Left kidney (tissue), 2 donors: ENCODE measurements around the gene GRHL1. TPM values are rescaled to one million over a fixed set of nuclear protein-coding genes. Genes with fewer than 3 reads are reported as not detected.

Source experiments
- DNase-seq: peaks from one replicate; pipeline ENCODE4 v3.0.0-alpha.2; 2013
- polyA plus RNA-seq: library from polyadenylated mRNA; unstranded; fragments of 120-200 nt; gene quantifications from one replicate; pipeline ENCODE4 v1.2.1, GENCODE V29; 2013; ENCODE audit not compliant: insufficient read length

The GRHL1 gene
- polyA plus RNA-seq, 1 donor, result 7.2 TPM

DNA sequence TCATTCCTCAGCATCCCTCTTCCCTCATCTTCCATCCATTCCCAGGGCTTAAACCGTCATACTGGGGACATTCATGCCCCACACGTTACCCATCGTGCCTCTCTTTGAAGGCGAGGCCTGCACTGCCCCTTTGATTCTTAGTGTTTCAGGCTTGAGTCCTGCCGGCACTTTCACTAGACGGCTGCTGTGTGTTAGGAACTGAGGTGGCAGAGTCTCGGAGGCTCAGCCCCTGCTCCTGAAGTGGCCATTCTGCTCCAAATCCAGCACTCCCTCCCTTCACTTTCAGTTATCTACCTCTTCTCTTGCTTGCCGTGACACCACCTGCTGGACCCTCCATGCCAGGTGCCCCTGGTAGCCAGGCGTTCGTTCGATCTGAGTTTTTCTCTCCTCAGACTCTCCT, 43.0 kb downstream of the GRHL1 start:
- DNase-seq, result no peak

DNA sequence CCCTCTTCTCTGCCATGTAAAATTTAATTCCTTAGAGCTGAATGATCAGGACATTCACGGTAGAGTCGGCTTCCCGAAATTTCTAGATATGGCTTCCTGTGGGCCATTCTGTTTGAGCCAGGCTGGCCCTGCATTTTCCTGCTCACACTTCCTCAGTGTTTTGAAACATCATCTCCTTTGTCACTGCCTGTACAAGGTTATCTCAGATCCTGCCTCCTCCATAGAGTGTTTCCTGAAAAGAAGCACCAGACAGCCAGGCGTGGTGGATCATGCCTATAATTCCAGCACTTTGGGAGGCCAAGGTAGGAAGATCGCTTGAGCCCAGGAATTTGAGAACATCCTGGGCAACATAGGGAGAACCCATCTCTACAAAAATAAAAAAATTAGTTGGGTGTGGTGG, 43.6 kb downstream of the GRHL1 start:
- DNase-seq, result no peak

DNA sequence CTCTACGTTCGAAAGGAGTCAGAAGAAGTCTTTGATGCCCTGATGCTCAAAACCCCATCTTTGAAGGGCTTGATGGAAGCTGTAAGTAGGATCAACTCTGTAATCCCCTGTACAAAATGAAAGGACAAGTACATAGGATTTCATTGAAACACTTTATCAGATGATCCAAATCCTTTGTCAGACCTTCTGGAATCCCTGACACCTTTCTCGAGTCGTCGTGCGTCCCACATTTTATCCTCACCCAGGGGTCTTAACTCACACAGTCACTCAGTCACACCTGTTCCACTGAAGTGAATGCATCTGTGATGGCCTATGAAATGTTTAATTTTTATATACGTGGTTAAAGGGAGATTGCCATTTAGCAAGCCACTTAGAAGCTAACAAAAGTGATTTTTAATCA, 44.8 kb downstream of the GRHL1 start:
- DNase-seq, result no peak

DNA sequence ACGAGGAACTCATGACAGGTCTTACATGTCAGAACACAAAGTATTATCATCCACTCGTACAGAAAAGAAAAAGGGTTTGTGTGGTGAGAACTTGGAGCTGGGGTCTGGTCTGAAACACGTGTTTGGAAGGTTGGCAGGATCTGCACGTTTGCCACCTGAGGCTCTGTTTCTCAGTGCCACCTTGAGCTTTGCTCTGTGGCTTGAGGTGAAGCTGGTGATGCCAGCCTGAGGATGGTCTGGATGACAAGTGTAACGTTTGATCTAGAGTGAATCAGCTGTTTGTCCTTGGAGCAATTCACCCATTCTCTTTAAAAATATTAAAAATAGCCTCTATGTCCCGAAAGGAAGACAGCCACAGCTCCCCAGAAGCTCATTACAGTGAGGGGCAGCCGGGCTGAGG, 46.4 kb downstream of the GRHL1 start:
- no peak for DNase-seq

DNA sequence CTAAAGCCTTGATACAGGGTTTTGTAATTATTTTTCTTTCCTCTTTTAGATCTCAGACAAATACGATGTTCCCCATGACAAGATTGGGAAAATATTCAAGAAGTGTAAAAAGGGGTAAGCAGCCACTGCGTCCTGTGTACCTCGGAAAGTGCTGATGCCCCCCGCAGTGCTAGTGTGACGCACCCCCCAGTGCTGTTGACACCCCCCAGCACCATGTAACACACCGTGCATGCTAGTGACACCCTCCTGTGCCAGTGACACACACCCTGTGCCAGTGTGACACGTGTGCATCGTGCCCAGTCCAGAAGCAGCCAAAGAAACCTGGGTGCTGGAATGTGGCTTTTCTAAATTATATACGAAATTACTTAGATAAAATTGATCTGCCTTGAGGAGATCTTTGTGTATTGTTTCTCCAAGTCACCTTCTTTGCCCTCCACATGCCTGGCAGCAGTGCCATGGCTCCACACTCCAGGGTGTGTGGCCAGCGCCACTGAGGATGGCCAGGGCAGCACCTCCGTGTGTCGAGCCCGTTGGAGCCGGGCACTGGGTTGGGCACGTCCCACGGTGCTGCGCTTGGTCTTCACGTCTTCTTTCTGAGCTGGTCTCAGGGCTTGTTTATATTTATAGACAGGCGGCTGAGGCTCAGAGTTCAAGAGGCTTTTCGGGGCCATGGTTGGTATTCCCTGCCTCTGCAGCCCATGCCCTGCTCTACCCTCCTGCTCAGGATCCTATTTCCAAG, 47.6 kb downstream of the GRHL1 start:
- DNase-seq, result no peak

DNA sequence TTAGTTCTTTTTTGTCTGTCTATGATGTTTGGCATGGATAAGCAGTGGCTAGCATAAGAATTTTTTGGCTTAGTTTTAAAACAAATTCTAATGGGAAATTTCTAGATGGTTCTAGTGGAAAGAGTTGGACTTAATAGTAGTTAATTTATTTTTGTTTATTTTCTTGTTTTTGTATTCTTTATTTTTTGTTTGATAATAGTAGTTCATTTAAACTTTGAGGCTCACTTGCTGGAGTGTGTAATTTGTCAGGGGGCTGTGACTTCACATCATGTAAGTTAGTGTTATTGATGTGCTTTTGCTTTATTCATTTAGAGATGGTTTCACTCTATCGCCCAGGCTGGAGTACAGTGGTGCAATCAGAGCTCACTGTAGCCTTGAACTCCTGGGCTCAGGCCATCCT, 48.2 kb downstream of the GRHL1 start:
- DNase-seq, result no peak

DNA sequence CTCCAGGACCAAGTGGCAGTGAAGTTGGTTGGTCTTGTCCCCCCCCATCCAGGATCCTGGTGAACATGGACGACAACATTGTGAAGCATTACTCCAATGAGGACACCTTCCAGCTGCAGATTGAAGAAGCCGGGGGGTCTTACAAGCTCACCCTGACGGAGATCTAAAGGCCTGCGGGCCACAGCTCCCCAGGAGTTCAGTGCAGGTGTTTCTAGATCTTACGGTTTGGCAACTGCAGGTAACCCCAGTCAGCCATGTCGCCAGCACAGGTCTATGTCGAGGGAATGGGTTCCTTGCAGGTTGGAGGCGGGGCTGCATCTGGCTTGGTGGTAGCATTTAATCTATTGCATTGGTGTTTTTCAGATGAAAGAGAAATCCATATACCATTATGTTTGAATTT, 49.0 kb downstream of the GRHL1 start:
- no peak for DNase-seq

DNA sequence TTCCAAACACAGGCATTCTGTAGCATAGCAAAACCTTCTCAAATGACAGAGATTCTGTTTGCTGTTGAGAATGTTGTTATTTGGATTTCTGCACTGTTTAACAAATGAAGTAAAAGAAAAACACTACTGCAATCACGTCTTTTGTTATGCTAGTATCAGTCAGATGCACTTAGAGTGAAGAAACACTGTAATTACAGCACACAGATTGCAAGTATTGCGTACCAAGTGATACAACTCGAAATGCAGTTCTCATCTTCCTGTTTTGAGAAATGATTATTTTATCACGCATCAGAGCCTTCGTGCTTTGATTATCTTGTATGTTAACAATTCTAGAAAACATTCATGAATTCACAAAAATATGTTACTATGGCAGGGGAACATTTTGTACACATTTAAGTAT, 50.1 kb downstream of the GRHL1 start:
- no peak for DNase-seq

DNA sequence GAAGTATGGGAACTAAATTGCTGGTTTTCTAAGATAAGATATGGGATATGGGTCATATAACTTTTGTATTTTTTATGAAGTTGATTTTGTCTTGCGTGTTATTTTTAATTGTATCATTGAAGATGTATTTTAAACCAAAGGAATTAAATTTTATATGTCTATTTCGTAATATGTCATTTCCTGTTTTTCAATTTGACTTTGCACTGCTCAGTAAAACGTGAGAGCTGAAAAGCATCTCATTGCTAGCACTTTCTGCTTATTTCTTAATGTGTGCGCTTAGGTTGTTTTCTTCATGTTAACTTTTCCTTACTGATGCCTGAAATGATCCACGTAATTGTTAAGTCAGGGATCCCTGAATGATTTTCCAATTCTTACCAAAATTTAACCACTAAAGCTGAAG, 50.6 kb downstream of the GRHL1 start:
- DNase-seq, result no peak

DNA sequence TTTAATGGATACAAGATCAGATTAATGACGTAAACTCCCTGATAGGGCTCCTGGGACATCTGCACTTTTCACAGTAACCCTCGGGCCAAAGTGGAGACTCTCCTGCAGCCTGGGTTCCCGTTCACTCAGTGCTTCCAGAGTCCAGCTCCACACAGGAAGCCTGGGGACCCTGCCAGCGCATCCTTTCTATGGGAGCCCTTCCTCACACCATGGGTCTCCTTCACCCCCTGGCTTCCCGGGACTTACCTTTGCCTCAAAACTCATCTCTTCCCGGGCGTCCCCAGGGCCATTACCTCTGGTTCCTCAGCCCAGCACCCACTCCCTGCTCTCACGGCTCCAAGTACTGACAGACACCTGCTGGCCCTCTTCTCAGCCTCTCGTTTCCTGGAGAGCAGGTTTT, 51.2 kb downstream of the GRHL1 start:
- no peak for DNase-seq

DNA sequence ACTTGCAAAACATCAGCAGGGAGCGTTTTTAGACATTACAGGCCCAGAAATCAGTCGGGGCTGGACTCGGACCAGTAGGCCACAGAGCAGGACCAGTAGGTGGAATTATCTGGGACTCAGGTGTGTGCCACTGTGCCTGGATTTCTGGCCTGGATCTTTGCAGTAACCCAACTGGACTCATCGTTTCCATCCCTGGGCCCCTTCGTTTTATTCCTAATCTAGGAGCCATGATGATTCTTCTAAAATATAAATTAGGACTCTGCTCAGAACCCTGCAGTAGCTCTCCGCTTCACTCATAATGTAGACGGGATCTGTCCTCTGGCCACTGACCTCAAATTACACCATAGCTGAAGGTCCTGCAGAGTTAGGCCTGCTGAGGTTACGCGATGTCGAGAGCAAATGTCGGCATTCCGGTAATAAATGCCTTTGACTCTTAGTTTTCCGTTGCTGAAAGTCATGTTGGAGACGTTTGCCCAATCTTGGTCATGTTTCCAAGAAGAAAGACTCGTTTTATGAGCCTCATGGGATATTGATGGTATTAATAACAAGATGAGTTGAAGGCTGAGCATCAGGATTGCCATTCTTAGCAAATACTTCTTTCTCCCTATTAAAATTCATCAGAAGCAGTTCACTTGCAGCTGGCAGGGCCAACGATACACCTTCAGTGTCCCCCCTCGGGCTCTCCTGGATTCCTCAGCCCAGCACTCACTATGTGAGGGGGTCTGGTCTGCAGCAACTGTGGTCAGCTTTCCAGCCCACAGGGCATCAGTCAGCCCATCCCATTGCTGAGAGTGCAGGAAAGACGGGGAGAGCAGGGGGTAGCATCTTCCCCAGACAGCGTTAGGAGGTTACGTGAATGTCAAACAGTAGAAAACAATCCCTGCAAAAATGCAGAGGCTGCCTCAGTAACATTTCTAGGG, 52.0 kb downstream of the GRHL1 start:
- no peak for DNase-seq

DNA sequence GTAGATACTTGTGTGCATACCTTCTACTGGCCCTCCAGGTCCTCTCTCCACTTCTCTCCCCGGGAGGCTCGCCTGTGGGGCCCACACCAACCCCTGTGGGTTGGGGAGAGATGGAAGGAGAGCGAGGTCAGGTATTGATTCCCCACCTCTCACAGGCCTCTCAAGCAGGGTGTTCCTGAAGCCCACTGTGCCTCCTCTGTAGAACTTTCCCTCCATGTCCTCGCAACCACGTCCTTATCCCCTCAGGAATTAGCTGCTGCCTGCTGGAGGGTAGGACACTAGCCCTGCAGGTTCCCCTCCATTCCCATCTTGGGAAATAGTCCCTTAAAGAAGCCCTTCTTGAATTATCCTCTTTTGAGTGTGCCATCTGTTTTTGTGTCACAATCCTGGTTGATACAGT, 52.9 kb downstream of the GRHL1 start:
- DNase-seq, result no peak

DNA sequence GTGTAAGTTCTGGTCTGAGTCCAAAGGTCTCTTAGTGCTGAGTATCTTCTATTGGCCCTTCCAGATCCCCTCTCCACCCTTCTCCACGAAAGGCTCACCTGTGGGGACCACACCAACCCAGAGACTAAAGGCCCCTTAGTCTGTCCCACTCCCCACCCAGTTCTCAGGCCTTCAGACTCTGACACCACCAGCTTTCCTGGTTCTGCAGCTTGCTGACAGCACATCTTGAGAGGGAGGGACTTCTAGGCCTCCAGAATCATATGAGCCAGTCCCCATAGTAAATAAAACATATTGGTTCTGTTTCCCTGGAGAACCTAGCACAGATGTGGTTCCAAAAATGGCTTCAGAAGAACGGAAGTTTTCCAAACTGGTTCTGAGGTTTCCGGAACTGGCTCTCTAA, 53.3 kb downstream of the GRHL1 start:
- no peak for DNase-seq

DNA sequence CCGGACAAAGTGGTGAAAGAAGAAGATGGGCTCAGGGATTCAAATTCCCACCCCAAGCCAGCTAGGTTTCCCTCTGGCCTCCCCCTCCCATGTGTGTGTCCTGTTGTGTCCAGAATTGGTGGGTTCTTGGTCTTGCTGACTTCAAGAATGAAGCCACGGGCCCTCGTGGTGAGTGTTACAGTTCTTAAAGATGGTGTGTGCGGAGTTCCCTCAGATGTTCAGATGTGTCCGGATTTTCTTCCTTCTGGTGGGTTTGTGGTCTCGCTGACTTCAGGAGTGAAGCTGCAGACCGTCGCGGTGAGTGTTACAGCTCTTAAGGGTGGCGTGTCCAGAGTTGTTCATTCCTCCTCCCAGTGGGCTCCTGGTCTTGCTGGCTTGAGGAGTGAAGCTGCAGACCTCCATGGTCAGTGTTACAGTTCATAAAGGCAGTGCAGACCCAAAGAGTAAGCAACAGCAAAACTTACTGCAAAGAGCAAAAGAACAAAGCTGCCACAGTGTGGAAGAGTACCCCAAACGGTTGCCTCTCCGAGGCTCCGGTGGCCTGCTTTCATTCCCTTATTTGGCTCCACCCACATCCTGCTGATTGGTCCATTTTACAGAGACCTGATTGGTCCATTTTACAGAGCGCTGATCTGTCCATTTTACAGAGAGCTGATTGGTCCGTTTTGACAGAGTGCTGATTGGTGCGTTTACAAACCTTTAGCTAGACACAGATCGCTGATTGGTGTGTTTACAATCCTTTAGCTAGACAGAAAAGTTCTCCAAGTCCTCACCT, 54.2 kb downstream of the GRHL1 start:
- no peak for DNase-seq

DNA sequence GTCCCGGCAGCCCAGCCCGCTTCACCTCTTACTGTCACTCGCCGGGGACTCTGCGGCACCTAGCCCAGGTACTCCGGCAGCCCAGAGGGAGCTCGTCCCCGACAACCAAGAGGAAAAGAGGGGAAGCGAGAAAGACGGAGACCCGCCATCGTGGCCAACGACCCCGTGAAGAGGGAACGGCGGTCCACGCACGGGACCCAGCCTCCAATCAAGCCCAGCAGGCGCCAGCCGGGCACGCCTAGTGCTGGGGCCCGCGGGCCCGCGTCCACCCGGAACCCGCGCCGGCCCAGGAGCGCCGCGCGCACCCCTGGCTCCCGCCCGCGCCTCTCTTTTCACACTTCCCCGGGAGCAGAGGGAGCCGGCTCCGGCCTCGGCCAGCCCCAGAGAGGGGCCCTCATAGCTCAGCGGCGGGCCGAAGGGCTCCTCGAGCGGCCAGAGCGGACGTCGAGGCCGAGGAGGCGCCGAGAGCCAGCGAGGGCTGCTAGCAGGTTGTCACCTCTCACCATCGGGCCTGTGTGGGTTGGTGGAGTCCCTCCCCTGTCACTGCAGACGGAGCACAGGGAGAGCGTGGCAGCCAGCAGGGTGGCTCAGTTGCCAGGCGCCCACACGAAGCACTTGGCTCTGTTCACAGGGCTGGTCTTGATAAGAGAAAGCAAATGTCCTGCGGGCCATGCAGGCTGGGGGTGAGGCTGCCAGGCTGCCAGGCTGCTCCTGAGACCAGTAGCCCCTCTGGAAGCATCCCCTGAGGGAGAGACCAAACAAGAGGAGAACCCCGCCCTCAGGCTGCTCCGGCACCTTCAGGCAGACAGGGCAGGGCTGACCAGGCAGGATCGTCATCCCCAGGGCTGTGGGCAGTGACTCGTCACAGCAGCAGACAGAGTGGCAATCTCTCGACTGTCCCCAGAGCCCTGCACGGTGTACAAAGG, 55.0 kb downstream of the GRHL1 start:
- DNase-seq, result no peak

DNA sequence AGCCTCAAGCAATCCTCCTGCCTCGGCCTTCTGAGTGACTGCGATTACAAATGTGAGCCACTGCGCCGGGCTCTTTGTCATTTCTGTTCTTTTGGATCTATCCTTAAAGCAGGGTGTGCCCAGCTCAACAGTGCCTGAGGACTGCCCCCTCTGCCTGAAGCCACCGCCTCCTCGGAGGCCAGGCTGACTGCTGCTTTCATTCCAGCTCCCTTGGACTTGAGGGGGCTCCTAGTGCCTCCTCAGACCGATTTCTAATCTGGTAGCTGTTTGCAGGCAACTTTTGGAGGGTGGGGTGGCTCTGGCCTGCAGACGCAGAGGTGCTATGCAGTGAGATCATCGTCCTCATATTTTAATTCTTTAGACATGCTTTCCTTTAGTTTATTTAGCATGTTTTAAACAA, 55.9 kb downstream of the GRHL1 start:
- DNase-seq, result no peak

DNA sequence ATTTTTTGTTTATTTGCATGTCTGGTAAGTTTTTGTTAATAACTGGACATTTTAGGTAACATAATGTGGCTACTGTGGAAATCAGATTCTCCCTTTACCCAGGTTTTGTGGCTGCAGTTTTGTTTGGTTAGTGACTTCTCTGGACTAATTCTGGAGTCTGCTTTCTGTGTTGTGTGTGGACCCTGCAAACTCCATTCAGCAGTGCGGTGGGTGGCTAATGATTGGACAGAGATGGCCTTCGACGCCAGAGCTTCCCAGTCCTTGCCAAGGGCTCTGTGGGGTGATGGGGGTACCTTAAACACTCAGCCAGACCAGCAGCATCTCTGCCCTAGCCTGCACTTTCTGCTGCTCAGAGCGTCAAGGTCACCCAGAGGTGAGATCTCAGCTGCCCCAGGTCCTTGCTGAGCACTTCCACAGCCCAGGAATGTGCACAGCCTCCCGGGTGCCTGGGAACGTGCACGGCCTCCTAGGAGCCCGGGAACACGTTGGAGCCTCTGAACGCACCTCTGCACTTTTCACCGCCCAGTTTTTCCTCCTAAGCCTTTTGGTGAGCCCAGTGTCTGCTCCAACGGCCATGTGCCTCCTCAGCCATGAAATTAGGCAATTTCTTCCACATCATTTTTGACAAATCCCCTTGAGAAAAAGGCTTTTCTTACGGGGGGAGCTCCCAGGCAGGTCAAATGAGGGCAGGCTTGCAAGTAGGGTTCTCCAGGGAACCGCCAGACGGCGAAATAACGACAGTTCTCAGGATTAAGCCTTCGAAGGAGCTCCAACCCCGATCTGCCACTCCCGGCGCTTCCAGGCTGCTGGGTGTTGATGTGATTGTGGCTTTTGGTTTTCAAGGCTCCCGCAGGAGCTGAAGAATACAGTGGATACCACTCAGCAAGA, 56.7 kb downstream of the GRHL1 start:
- DNase-seq, result no peak

DNA sequence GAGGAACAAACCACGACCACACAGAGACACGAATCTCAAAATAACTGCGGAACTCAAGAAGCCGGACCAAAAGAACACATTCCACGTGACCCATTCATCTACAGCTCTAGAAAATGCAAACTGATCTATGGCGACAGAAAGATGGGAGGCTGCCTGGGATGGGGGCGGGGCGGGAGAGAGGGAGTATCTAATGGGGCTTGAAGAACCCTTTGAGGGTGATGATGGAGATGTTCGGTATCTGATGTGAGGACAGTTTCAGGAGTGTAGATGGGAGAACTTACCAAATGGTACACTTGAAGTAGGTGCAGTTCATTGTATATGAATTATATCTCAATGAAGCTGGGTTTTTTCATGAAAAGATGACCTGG, 57.3 kb downstream of the GRHL1 start:
- DNase-seq, result no peak

DNA sequence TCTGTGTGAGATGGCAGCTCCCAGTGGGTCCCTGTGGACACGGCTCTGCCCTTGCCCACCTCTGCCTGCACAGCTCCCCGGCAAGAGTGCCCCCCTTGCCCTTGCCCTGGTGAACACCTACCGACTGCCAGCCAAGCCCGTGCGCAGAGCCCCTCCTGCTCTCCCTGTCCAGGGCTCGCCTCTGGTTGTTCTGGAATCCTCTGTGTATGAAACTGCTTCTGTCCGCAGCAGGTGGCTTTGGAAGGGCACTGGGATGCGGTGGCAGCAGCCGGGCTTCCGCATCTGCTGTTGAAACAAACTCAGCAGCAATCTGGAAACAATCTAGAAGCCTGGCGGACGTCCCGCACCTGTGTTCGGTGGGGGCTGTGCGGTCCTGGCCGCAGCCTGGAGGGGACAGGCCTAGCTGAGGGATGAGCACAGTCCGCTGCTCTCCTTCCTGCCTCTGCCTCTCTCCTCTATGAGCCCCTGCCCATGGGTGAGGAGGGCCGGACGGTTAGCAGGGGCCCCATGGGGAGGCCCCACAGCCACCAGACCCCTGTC, 57.8 kb downstream of the GRHL1 start:
- no peak for DNase-seq
